ENCODE data around the gene DEF6. TPM values are rescaled to one million over a fixed set of nuclear protein-coding genes. Genes with fewer than 3 reads are reported as not detected.
A peak's percentile ranks its signal among the peaks of the same experiment; 100 is the strongest.

The DEF6 gene
- total and polyA plus RNA-seq, 2 of the 13 experiments (the other 11 are each of a cell fraction or from before 2014, with no cell fraction given) = 5.2 to 10.0 TPM

DNA sequence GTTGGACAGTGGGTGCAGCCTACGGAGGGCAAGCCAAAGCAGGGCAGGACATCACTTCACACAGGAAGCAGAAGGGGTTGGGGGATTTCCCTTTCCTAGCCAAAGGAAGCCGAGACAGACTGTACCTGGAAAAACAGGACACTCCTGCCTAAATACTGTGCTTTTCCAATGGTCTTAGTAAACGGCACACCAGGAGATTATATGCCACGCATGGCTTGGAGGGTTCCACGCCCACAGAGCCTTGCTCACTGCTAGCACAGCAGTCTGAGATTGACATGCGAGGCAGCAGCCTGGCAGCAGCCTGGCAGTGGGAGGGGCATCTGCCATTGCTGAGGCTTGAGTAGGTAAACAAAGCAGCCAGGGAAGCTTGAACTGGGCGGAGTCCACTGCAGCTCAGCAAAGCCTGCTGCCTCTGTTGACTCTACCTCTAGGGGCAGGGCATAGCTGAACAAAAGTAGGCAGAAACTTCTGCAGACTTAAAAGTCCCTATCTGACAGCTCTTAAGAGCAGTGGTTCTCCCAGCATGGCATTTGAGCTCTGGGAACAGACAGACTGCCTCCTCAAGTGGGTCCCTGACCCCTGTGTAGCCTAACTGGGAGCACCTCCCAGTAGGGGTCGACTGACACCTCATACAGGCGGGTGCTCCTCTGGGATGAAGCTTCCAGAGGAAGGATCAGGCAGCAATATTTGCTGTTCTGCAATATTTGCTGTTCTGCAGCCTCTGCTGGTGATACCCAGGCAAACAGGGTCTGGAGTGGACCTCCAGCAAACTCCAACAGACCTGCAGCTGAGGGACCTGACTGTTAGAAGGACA lies 34.7 kb downstream of the DEF6 start (continued):
- peak; percentile 84 for TF ChIP-seq ARID5B (CRISPR knock-in tag; IDR thresholded peaks at IDR 0.05)
- TF ChIP-seq ISL2 (CRISPR knock-in tag; IDR thresholded peaks at IDR 0.05) = peak; percentile 34; the same call in 1 of the 2 replicates
- TF ChIP-seq ZBTB3 (CRISPR knock-in tag; IDR thresholded peaks at IDR 0.05; ENCODE audit: borderline replicate concordance, low read depth) = 0 out of 2 replicates have a peak, but pooled peaks have one; percentile 44
- 0 out of 2 replicates have a peak, but pooled peaks have one; percentile 45 for TF ChIP-seq ZBTB38 (CRISPR knock-in tag; IDR thresholded peaks at IDR 0.05)
- TF ChIP-seq IKZF5 (CRISPR knock-in tag; IDR thresholded peaks at IDR 0.05) = peak; percentile 77; the same call in 1 of the 2 replicates
- peak; percentile 88 for TF ChIP-seq FOXK1 (CRISPR knock-in tag; IDR thresholded peaks at IDR 0.05; ENCODE audit: borderline replicate concordance, low read depth)
- peak; percentile 58; the same call in 1 of the 2 replicates for TF ChIP-seq ZNF788 (CRISPR knock-in tag; IDR thresholded peaks at IDR 0.05; ENCODE audit: borderline replicate concordance)
- TF ChIP-seq RAD21 (CRISPR knock-in tag; IDR thresholded peaks at IDR 0.05) = 0 out of 2 replicates have a peak, but pooled peaks have one; percentile 27
- TF ChIP-seq SALL1 (CRISPR knock-in tag; IDR thresholded peaks at IDR 0.05) = peak; percentile 88
- peak; percentile 68; the same call in 1 of the 2 replicates for TF ChIP-seq ZNF431 (CRISPR knock-in tag; IDR thresholded peaks at IDR 0.05; ENCODE audit: borderline replicate concordance, low read depth)
- TF ChIP-seq, protein P1, sequence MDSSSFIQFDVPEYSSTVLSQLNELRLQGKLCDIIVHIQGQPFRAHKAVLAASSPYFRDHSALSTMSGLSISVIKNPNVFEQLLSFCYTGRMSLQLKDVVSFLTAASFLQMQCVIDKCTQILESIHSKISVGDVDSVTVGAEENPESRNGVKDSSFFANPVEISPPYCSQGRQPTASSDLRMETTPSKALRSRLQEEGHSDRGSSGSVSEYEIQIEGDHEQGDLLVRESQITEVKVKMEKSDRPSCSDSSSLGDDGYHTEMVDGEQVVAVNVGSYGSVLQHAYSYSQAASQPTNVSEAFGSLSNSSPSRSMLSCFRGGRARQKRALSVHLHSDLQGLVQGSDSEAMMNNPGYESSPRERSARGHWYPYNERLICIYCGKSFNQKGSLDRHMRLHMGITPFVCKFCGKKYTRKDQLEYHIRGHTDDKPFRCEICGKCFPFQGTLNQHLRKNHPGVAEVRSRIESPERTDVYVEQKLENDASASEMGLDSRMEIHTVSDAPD (CRISPR knock-in tag; IDR thresholded peaks at IDR 0.05) = peak; percentile 58; the same call in 1 of the 2 replicates
- TF ChIP-seq ZNF605 (CRISPR knock-in tag; IDR thresholded peaks at IDR 0.05) = peak; percentile 81
- TF ChIP-seq, protein P2, sequence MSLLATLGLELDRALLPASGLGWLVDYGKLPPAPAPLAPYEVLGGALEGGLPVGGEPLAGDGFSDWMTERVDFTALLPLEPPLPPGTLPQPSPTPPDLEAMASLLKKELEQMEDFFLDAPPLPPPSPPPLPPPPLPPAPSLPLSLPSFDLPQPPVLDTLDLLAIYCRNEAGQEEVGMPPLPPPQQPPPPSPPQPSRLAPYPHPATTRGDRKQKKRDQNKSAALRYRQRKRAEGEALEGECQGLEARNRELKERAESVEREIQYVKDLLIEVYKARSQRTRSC (CRISPR knock-in tag; IDR thresholded peaks at IDR 0.05; ENCODE audit: low read depth) = 0 out of 2 replicates have a peak, but pooled peaks have one; percentile 46
- 0 out of 2 replicates have a peak, but pooled peaks have one; percentile 16 for TF ChIP-seq ZBTB37 (CRISPR knock-in tag; IDR thresholded peaks at IDR 0.05)
- peak; percentile 58; the same call in 1 of the 2 replicates for TF ChIP-seq ZSCAN29 (CRISPR knock-in tag; conservative IDR thresholded peaks at IDR 0.05)
- TF ChIP-seq STAG1 (CRISPR knock-in tag; IDR thresholded peaks at IDR 0.05) = peak; percentile 47
- TF ChIP-seq YEATS2 (CRISPR knock-in tag; IDR thresholded peaks at IDR 0.05; ENCODE audit: borderline replicate concordance) = peak; percentile 60; the same call in 1 of the 2 replicates
- peak; percentile 95 for TF ChIP-seq HDAC2 (CRISPR knock-in tag; IDR thresholded peaks at IDR 0.05)
- 0 out of 2 replicates have a peak, but pooled peaks have one; percentile 41 for TF ChIP-seq SAFB2 (CRISPR knock-in tag; IDR thresholded peaks at IDR 0.05; ENCODE audit: borderline replicate concordance, low read depth)

All from HepG2 (cell line).